Mesothelial cell of epicardium (in vitro differentiated cells): ENCODE data around the gene ACCS. TPM values are rescaled to one million over a fixed set of nuclear protein-coding genes. Genes with fewer than 3 reads are reported as not detected.

Source experiments
- DNase-seq, 2 experiments: peaks; one replicate each; pipeline ENCODE4 v3.0.0; 2021; ENCODE audit warnings: low spot score in 2 of 2; ENCODE audit not compliant: unreplicated experiment in 2 of 2
- H3K27ac Mint-ChIP-seq: 2 replicates; pipeline ENCODE4 v1.8.0; 2021; ENCODE audit warnings: mixed read lengths
- H3K27me3 Mint-ChIP-seq: 2 replicates; pipeline ENCODE4 v1.8.0; 2021; ENCODE audit warnings: low read depth, mixed read lengths
- H3K36me3 Mint-ChIP-seq: 2 replicates; pipeline ENCODE4 v1.8.0; 2021; ENCODE audit warnings: mixed read lengths
- H3K4me1 Mint-ChIP-seq: 2 replicates; pipeline ENCODE4 v1.8.0; 2021; ENCODE audit warnings: mixed read lengths
- H3K4me3 Mint-ChIP-seq: 2 replicates; pipeline ENCODE4 v1.8.0; 2021; ENCODE audit warnings: mild to moderate bottlenecking, moderate library complexity, mixed read lengths
- H3K9me3 Mint-ChIP-seq: 2 replicates; pipeline ENCODE4 v1.8.0; 2021; ENCODE audit warnings: mixed read lengths
- total RNA-seq: library from RNA; stranded (reverse); gene quantifications from 3 replicates; pipeline ENCODE4 v1.2.1, GENCODE V29; 2021
- TF ChIP-seq, protein P1 (sequence below): fragments of 200-600 bp; sonication (generic); IDR thresholded peaks from one replicate; pipeline ENCODE4 v1.5.0; 2021; ENCODE audit warnings: antibody characterized with exemption; ENCODE audit not compliant: unreplicated experiment

Gene ACCS
- total RNA-seq, 1 donor from 2014 or later: 58.3 TPM

DNA sequence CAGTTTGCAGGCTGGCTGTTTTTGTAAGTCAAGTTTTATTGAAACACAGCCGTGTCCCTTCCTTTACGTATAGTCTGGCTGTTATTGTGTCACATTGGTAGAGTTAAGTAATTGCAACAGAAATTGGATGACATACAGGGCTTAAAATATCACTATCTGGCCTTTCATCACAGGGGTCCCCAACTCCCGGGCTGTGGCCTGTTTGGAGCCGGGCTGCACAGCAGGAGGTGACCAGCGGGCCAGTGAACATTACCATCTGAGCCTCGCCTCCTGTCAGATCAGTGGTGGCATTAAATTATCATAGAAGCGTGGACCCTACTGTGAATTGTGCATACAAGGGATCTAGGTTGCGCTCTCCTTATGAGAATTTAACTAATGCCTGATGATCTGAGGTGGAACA is 61.1 kb downstream of the ACCS start:
- TF ChIP-seq, protein P1, sequence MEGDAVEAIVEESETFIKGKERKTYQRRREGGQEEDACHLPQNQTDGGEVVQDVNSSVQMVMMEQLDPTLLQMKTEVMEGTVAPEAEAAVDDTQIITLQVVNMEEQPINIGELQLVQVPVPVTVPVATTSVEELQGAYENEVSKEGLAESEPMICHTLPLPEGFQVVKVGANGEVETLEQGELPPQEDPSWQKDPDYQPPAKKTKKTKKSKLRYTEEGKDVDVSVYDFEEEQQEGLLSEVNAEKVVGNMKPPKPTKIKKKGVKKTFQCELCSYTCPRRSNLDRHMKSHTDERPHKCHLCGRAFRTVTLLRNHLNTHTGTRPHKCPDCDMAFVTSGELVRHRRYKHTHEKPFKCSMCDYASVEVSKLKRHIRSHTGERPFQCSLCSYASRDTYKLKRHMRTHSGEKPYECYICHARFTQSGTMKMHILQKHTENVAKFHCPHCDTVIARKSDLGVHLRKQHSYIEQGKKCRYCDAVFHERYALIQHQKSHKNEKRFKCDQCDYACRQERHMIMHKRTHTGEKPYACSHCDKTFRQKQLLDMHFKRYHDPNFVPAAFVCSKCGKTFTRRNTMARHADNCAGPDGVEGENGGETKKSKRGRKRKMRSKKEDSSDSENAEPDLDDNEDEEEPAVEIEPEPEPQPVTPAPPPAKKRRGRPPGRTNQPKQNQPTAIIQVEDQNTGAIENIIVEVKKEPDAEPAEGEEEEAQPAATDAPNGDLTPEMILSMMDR: no peak
- Mint-ChIP-seq H3K4me3 (no peak overlapping the region), H3K9me3 (no peaks in the 10 kb centered on the region), H3K27me3 (no peaks in the 10 kb centered on the region), H3K36me3 (peaks cover 27% of the 10 kb centered on the region), H3K27ac (no peak overlapping the region), H3K4me1 (no peaks in the 10 kb centered on the region)
- DNase-seq: no peak

DNA sequence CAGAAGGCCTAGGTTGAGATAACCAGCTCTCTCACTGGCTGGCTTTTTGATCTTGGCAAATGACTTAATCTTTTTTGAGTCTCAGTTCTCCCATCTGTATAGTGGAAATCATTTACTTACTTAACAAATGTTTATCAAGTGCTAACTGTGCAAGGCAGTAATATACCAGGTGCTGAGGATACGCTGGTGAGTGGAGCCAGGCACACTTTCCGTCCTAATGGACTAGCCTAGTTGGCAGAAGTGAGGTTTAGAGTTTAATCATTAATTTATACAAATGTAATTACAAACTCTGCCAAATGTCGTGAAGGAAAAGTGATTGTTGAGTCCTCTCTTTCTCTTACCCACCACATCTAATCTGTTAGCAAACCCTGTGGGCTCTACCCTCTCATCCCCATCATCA is 62.7 kb downstream of the ACCS start:
- H3K36me3 Mint-ChIP-seq: peaks cover 28% of the 10 kb centered on the region
- TF ChIP-seq, protein P1: no peak
- H3K4me1 Mint-ChIP-seq: no peaks in the 10 kb centered on the region
- H3K27me3 Mint-ChIP-seq: no peaks in the 10 kb centered on the region
- H3K9me3 Mint-ChIP-seq: no peaks in the 10 kb centered on the region
- H3K27ac Mint-ChIP-seq: no peak overlapping the region
- H3K4me3 Mint-ChIP-seq: no peak overlapping the region
- no peak for DNase-seq

DNA sequence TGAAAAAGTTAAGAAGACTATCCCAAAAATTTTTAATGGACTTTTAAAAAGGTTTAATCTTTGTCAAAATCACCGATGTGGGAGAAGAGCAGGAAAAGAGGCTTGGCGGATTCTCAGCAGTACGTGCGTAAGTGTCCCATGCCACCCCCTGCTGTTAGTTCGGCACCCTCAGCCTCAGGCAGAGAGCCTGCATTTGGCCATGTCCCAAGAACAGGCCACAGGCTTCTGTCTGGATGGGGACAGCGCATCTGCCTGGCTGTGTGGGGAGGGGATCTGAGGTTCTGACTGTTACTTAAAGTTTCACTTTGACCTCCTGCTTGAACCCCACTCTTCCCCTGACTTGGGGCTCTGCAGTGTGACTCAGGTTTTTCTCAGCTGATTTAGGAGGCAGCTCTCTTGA is 64.7 kb downstream of the ACCS start:
- TF ChIP-seq, protein P1: no peak
- no peaks in the 10 kb centered on the region for H3K4me1 Mint-ChIP-seq
- no peak overlapping the region for H3K27ac Mint-ChIP-seq
- no peak for DNase-seq
- H3K9me3 Mint-ChIP-seq: no peaks in the 10 kb centered on the region
- H3K4me3 Mint-ChIP-seq: no peak overlapping the region
- H3K27me3 Mint-ChIP-seq: no peaks in the 10 kb centered on the region
- H3K36me3 Mint-ChIP-seq: peaks cover 31% of the 10 kb centered on the region

DNA sequence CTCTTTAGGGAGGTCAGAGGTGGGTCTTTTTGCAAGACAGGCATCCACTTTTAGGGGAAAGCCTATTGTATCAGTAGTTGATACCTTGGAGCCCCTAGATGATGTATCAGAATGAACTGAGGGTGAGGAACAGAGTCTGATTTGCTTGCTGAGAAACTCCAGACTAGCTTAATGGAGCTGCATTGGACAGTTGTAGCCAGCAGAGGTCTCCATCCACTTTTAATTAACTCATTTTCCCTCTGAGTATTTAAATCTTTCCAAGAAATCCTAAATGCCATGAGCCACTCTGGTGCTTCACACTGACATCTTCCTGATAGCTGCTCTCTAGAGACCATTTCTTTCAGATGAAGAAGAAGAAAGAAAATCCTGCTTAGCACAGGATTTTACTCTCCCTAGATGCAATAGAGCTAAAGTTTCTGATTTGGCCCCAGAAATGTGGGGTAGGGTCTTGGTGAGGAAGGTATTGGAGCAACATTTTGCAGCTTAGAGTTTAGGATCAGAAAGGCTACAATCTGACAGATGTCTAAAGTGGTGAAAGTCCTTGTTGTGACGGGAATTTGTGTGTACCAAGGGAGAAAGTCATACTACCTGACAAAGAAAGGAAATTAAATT is 67.4 kb downstream of the ACCS start:
- DNase-seq: no peak
- H3K27me3 Mint-ChIP-seq: peaks cover 3% of the 10 kb centered on the region
- no peak overlapping the region for H3K27ac Mint-ChIP-seq
- H3K4me1 Mint-ChIP-seq: peaks cover 12% of the 10 kb centered on the region
- no peaks in the 10 kb centered on the region for H3K9me3 Mint-ChIP-seq
- TF ChIP-seq, protein P1: peak; percentile 60
- no peak overlapping the region for H3K4me3 Mint-ChIP-seq
- peaks cover 17% of the 10 kb centered on the region for H3K36me3 Mint-ChIP-seq

Other genes with a start within 250 kb of the ACCS start
- gene ALKBH3, start 185.4 kb upstream of the ACCS start, total RNA-seq: 24.3 to 29.2 TPM (median 26.8 TPM) in 3 replicates
- 2.1 to 2.6 TPM (median 2.4 TPM) in 3 replicates for gene C11orf96, start 123.6 kb upstream of the ACCS start, total RNA-seq
- not detected in 3 replicates for gene ACCSL, start 18.3 kb upstream of the ACCS start, total RNA-seq
- gene EXT2, start 29.4 kb downstream of the ACCS start, total RNA-seq: 74.9 to 77.7 TPM (median 75.0 TPM) in 3 replicates
- gene ALX4, start 243.9 kb downstream of the ACCS start, total RNA-seq: 5.5 to 6.4 TPM (median 5.5 TPM) in 3 replicates